HG03558 (cell line): Measurements from ENCODE around the gene MEF2C.

Experiments used
- ATAC-seq: cut with Tn5 transposase; IDR thresholded peaks from one replicate; pipeline ENCODE4 v1.9.1; 2021; ENCODE audit warnings: moderate number of reproducible peaks; ENCODE audit not compliant: unreplicated experiment; ENCODE audit errors: extremely low read depth

MEF2C gene

GRCh38 chr5:88681211-88681803, 201.7 kb downstream of the MEF2C start:
- no peak for ATAC-seq

GRCh38 chr5:88680253-88681132, 202.5 kb downstream of the MEF2C start:
- peak; percentile 55 for ATAC-seq

- no peak for ATAC-seq
Measured at GRCh38 chr5:88679638-88680037, 203.3 kb downstream of the MEF2C start.

GRCh38 chr5:88678770-88679381, 204.1 kb downstream of the MEF2C start:
- ATAC-seq: no peak

- ATAC-seq: no peak
Measured at GRCh38 chr5:88677943-88678769, 204.8 kb downstream of the MEF2C start.

- ATAC-seq: no peak
Measured at GRCh38 chr5:88677376-88677895, 205.5 kb downstream of the MEF2C start.

GRCh38 chr5:88676637-88677375, 206.2 kb downstream of the MEF2C start:
- ATAC-seq: no peak

GRCh38 chr5:88675708-88676636, 207.0 kb downstream of the MEF2C start:
- ATAC-seq: no peak

- peak; percentile 7 for ATAC-seq
Measured at GRCh38 chr5:88675168-88675707, 207.7 kb downstream of the MEF2C start.

- ATAC-seq: peak; percentile 38
Measured at GRCh38 chr5:88674356-88675167, 208.4 kb downstream of the MEF2C start.

GRCh38 chr5:88673253-88674105, 209.5 kb downstream of the MEF2C start:
- ATAC-seq: no peak

GRCh38 chr5:88672644-88673252, 210.2 kb downstream of the MEF2C start:
- ATAC-seq: no peak

- ATAC-seq: no peak
Measured at GRCh38 chr5:88671505-88672499, 211.2 kb downstream of the MEF2C start.

GRCh38 chr5:88671106-88671504, 211.9 kb downstream of the MEF2C start:
- no peak for ATAC-seq

- ATAC-seq: no peak
Measured at GRCh38 chr5:88670461-88670860, 212.5 kb downstream of the MEF2C start.
